ENCODE measurements around the gene NAA50.

- no peak for TF ChIP-seq GATA2 (IDR thresholded peaks at IDR 0.05; ENCODE audit: low read depth, low read length)
- TF ChIP-seq GATA3 (IDR thresholded peaks at IDR 0.05; ENCODE audit: low read depth, low read length), result no peak
Observed at GRCh38 chr3:113758389-113759024, 12.5 kb upstream of the NAA50 start.

Data from SH-SY5Y (cell line).